ENCODE data around the gene ADPRHL1.

Gene ADPRHL1

DNA sequence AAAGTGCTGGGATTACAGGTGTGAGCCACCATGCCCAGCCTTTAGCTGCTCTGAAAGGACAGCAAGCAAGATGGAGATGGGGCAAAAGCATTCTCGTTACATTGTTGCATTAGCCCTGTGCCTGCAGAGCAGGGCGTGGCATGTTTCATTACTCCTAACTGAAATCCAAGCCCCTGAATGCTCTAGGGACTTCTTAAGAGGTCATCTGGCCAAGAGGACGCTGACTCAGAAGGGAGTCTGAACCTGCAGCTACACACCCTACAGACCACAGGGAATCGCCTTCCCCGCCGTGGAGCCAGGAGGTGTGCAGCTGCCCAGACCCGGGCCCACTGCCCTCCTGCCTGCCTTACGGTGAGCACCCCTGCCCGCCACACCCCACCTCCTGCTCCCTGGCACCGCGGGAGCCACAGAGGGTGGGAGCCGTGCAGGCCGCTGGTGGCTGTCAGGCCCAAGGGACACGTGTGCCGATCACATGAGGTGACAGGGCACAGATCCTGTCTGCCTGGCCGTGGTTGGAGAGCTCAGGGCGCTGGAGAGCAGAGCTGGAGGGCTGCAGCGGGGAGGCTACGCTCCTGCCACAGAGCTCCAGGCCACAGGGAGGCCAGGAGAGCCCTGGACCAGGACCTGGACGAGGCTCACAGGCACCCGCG, 27.2 kb downstream of the ADPRHL1 start:
- in situ Hi-C loops (cut with HindIII; ENCODE audit: low sequenced_read_pairs), result no loop called here
- TF ChIP-seq, protein P1, sequence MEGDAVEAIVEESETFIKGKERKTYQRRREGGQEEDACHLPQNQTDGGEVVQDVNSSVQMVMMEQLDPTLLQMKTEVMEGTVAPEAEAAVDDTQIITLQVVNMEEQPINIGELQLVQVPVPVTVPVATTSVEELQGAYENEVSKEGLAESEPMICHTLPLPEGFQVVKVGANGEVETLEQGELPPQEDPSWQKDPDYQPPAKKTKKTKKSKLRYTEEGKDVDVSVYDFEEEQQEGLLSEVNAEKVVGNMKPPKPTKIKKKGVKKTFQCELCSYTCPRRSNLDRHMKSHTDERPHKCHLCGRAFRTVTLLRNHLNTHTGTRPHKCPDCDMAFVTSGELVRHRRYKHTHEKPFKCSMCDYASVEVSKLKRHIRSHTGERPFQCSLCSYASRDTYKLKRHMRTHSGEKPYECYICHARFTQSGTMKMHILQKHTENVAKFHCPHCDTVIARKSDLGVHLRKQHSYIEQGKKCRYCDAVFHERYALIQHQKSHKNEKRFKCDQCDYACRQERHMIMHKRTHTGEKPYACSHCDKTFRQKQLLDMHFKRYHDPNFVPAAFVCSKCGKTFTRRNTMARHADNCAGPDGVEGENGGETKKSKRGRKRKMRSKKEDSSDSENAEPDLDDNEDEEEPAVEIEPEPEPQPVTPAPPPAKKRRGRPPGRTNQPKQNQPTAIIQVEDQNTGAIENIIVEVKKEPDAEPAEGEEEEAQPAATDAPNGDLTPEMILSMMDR (IDR thresholded peaks at IDR 0.05; ENCODE audit: low read depth, low read length, missing control alignments), result no peak
- H3K4me3 ChIP-seq (ENCODE audit: low read depth, low read length), result no peak overlapping the region
- DNase-seq (ENCODE audit: low read depth), result no peak

DNA sequence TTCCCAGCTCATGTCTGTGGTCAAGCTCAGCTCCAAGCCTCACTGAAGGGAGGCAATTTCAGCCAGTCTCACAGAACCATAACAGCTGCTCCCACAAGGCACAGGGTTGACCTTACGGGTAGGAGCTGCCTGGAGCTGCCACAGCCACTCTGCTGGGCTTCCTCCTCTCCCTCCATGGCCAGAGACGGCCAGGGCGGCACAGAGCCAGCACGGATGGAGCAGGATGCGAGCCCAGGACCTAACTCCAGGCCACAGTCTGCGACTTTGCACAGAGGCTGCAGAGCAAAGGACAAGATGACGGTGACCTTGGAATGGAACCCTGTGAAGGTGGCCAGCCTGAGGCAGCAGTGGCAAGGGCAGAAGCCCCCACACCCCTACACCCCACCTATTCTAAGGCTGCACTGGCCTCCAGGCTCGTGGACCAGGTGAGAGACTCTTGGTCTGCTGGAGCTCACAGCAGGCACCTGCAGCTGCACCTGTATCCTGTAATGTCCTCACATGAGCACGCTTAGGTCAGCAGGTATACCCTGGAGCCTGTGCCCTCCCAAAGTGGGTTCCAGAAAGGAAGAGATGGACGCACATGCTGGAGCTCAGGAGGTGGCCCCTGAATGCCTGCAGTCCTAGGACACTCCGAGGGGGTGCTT, 29.6 kb downstream of the ADPRHL1 start:
- DNase-seq (ENCODE audit: low read depth), result no peak
- in situ Hi-C loops (cut with HindIII; ENCODE audit: low sequenced_read_pairs), result no loop called here
- H3K4me3 ChIP-seq (ENCODE audit: low read depth, low read length), result no peak overlapping the region
- TF ChIP-seq, protein P1 (IDR thresholded peaks at IDR 0.05; ENCODE audit: low read depth, low read length, missing control alignments), result no peak

DNA sequence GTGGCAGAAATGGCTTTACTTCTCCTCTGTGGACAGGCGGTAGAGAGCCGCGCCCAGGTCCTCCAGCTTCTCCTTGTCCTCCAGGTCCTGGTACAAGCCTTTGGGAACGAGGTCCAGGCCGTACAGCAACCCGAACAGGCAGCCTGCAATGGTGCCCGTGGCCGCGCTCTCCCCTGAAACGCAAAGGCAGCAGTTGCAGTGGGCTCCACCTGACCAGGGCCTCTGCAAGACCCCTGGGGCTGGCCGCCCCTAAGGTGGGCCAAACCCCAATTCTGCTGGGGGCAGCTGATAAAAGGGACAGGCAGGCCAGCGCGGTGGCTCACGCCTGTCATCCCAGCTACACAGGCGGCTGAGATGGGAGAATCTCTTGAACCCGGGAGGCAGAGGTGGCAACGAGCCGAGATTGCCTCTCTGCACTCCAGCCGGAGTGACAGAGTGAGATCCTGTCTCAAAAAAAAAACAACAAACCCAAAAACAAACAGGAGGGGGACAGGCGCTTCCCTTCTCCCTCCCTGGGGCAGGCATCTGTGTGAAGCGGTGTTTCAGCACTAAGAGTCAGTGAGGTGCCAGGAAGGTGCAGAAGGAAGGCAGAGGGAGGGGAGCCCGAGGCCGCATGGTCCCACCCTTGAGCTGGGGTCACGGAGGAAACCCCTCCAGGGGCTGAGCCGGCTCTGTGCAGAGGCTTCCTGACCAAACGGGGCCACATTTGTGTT, 30.3 kb downstream of the ADPRHL1 start:
- in situ Hi-C loops (cut with HindIII; ENCODE audit: low sequenced_read_pairs), result no loop called here
- H3K4me3 ChIP-seq (ENCODE audit: low read depth, low read length), result no peak overlapping the region

DNA sequence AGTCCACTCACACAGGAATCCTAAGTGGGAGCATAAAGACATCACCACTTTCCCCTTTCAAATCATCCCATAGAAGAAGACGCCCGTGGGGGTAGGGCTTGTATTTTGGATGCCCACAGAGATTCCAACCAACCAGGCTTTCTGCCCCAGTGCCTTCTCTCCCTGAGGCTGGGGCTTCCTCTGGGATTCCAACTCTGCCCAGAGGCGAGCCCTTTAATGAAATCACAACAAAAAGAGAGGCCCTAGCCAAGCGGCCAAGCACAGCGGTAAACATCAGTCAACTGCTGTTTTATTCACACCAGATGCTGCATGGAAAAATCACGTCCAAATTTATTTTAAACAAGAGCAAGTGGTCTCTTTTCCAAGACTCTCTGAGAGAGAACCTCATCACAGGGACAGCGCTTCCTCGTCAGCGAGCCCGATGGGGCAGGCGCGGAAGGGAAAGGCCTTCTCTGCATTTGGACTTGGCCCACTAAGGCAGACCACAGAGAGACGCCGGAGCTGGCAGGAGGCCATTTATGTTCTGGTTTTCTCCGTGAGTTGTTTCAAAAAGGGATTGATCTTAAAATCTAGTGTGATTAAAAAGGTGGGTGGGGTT, 31.5 kb downstream of the ADPRHL1 start:
- TF ChIP-seq, protein P1 (IDR thresholded peaks at IDR 0.05; ENCODE audit: low read depth, low read length, missing control alignments), result no peak
- in situ Hi-C loops (cut with HindIII; ENCODE audit: low sequenced_read_pairs), result no loop called here
- DNase-seq (ENCODE audit: low read depth), result peak; percentile 77
- H3K4me3 ChIP-seq (ENCODE audit: low read depth, low read length), result no peak overlapping the region

More for the DNA sequence above, 30.3 kb downstream of the ADPRHL1 start:
- DNase-seq (ENCODE audit: low read depth), result no peak
- TF ChIP-seq, protein P1 (IDR thresholded peaks at IDR 0.05; ENCODE audit: low read depth, low read length, missing control alignments), result no peak

DNA sequence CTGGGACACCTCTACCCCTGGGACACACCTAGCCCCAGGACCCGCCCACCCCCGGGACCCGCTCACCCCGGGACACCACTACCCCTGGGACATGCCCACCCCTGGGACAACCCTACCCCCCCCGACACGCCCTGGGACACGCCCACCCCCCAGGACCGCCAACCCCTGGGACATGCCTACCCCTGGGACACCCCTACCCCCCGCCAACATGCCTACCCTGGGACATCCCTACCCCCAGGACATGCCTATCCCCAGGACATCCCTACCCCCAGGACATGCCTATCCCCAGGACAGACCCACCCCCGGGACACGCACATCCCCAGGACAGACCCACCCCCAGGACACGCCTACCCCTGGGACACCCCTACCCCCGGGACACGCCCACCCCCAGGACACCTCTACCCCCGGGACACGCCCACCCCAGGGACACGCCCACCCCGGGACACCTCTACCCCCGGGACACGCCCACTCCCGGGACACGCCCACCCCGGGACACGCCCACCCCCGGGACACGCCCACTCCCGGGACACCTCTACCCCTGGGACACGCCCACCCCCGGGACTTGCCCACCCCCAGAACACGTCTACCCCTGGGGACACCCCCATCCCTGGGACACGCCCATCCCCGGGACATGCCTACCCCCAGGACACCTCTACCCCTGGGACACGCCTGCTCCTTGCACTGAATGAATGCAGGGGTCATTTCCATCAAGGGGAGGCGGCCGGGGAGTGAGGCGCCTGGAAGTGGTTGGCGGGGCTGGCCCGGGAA, 32.3 kb downstream of the ADPRHL1 start:
- no peak for DNase-seq (ENCODE audit: low read depth)
- no peak overlapping the region for H3K4me3 ChIP-seq (ENCODE audit: low read depth, low read length)
- TF ChIP-seq, protein P1 (IDR thresholded peaks at IDR 0.05; ENCODE audit: low read depth, low read length, missing control alignments), result no peak
- in situ Hi-C loops (cut with HindIII; ENCODE audit: low sequenced_read_pairs), result no loop called here

DNA sequence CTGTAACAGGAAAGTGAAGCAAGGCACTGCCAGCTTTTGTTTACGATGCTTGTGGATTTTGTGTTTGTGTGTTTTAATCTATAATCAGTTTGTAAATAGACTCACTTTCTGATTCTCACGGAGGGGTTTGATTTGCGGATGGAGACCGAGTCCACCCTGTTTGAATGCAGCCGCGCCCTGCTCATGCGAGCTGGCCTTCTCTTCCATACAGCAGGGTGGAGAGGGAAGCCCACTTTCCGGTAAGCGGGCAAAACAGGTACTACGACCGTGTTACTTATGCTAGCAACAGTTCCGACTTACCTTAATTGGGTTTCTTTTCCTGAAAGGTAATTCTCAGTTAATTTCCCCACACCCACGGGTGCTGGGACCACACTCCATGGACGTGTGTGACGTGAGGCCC, 33.1 kb downstream of the ADPRHL1 start:
- DNase-seq (ENCODE audit: low read depth), result no peak
- H3K4me3 ChIP-seq (ENCODE audit: low read depth, low read length), result no peak overlapping the region
- in situ Hi-C loops (cut with HindIII; ENCODE audit: low sequenced_read_pairs), result no loop called here
- TF ChIP-seq, protein P1 (IDR thresholded peaks at IDR 0.05; ENCODE audit: low read depth, low read length, missing control alignments), result no peak

All from astrocyte of the cerebellum (primary cell).